GM12872 (cell line): ENCODE measurements around the gene ENO3.

Source experiments
- CTCF ChIP-seq: IDR thresholded peaks from 3 replicates; pipeline ENCODE4 v1.5.1; 2011; ENCODE audit warnings: low read depth, mild to moderate bottlenecking, low read length, moderate library complexity; ENCODE audit not compliant: insufficient read depth

Gene ENO3

DNA sequence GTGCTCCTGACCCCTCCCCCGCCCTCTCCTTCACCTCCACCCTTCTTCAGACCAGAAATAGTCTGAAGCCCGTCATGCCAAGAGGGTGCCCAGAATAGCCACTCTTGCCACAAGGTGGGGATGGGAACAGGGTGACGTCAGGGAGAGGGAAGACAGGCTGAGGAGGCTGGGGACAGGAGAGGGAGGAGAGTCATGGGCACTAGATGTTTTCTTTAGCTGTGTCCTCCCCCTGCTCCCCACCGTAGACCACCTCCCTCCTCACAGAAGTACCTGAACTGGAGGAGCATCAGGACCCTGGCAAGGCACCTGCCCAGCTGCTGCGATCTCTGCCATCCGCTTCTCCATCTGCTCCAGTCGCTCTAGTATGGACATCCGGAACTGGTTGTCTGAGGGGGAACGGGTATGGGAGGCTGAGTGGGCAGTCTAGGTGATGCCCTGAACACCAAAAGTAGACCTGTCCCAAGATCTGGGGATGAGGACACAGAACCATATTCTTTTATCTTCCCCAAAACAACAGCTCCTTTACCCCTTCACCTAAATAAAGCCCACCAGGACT, 23.3 kb downstream of the ENO3 start:
- no peak for TF ChIP-seq CTCF

DNA sequence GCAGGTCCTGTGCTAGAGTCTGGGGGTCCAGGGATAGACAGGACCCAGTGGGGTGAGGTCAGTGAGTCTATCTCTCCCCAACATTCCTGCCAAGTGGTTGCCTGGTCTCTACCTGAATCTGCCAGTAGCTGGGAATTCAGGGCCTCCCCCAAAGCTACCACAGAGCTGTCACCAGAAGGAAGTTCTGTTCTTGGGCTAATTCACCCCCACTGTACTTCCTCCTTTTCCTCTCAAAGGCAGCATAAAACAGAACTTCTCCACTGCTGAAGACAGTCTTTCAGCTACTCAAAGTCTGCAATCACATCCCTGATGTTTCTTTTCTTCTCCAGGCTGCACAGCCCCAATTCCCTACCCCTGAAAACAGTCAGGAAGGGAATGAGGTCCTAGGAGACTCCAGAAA, 27.8 kb downstream of the ENO3 start:
- TF ChIP-seq CTCF, result no peak

GRCh38 chr17:4980644-4981216, 29.8 kb downstream of the ENO3 start:
- TF ChIP-seq CTCF, result peak; percentile 81

GRCh38 chr17:4982305-4982704, 31.4 kb downstream of the ENO3 start:
- TF ChIP-seq CTCF, result no peak

DNA sequence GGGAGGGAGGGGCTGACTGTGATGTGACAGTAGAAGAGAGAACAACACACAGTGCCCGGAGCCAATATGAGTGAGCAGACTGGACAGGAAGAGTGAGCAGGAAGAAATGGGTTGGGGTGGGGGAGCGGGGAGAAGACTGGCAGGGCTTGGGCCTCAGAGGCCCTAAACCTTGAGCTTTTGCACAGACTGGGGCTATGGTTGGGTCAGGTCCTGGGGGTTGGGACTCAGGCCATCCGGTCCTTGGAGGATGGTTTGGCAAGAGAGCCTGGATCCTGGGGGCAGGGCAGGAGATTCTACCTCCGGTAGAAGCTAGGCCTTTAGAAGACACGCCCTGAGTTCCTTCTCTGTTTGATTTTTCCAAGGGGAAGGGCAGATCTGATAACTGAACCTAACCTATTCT, 35.5 kb downstream of the ENO3 start:
- no peak for TF ChIP-seq CTCF

GRCh38 chr17:4986951-4987766, 36.2 kb downstream of the ENO3 start, which contains the start of gene CAMTA2:
TSS of gene CAMTA2 (minus strand) at chr17:4987675. CDS start at chr17:4986222, 1,453 bp downstream.
- peak; percentile 79 for TF ChIP-seq CTCF

GRCh38 chr17:4987767-4988567, 37.0 kb downstream of the ENO3 start:
- no peak for TF ChIP-seq CTCF
